Sigmoid colon (tissue), 3 donors: Measurements from ENCODE around the gene SLC9B2.

Experiments
- POLR2A ChIP-seq, 2 donors: fragments of 450-650 bp; IDR thresholded peaks; one replicate each; pipeline ENCODE4 v1.6.1; 2016; ENCODE audit warnings: antibody characterized with exemption in 2 of 2, mild to moderate bottlenecking in 2 of 2, moderate library complexity in 2 of 2
- TF ChIP-seq, protein P1 (sequence below), 4 experiments: fragments of 450-650 bp in 3 of 4; fragments of 200-600 bp in 1 of 4; IDR thresholded peaks; one replicate each; pipeline ENCODE4 v1.5.1; 2016 to 2019; ENCODE audit warnings: antibody characterized with exemption in 4 of 4, mild to moderate bottlenecking in 3 of 4, moderate library complexity in 2 of 4

DNA sequence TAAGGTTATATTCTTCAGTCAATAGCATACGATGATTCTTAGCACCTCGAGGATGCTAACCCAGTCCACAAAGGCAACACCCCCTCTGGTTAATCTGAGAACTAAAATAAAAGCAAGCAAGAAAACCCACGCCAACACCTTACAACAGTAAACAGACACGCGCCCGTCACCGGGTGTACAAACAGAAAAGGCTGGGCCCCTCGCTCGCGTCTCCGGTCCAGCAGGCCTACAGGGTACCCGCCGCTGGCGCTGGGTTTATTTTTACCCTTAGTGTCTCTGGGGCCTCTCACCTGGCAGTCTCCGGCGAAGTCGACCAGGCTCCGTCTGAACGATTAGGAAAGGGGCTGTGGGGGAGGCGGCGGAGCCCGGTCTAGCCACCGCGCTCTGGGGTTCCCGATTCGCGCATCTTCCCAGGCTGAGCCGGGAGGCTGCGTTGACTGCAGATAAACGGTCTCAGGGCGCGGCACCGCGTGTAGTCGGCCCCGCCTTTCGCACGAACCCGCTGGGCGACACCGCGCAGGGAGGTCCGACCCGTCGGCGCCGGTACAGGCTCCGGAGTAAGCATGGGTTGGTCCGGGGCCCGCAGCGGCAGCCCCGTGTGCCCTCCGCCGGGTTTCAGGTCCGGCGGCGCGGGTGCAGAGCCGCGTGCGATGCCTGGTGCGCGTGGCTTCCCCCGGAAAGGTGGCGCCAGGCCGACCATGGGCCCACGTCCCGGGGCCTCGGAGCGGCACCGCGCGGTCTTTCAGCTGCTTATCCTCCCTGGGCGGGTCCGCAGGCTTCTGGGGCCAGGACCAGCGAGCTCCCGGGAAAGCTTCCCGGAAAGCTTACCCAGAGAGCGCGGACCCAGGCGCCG is 441 bp downstream of the SLC9B2 start:
- TF ChIP-seq, protein P1, sequence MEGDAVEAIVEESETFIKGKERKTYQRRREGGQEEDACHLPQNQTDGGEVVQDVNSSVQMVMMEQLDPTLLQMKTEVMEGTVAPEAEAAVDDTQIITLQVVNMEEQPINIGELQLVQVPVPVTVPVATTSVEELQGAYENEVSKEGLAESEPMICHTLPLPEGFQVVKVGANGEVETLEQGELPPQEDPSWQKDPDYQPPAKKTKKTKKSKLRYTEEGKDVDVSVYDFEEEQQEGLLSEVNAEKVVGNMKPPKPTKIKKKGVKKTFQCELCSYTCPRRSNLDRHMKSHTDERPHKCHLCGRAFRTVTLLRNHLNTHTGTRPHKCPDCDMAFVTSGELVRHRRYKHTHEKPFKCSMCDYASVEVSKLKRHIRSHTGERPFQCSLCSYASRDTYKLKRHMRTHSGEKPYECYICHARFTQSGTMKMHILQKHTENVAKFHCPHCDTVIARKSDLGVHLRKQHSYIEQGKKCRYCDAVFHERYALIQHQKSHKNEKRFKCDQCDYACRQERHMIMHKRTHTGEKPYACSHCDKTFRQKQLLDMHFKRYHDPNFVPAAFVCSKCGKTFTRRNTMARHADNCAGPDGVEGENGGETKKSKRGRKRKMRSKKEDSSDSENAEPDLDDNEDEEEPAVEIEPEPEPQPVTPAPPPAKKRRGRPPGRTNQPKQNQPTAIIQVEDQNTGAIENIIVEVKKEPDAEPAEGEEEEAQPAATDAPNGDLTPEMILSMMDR (IDR thresholded peaks at IDR 0.05), result no peak
- no peak for TF ChIP-seq POLR2A (IDR thresholded peaks at IDR 0.05)
